PFSK-1 (cell line): ENCODE results near the gene ASCL2.

Source experiments
- FOXP2 ChIP-seq: optimal IDR thresholded peaks from 2 replicates; pipeline ENCODE3; 2011; ENCODE audit warnings: borderline replicate concordance, control low read depth, inconsistent platforms; ENCODE audit not compliant: insufficient read depth; ENCODE audit errors: extremely low read length, extremely low read depth
- POLR2AphosphoS5 ChIP-seq: IDR thresholded peaks from 2 replicates; pipeline ENCODE4 v1.6.1; 2012; ENCODE audit warnings: low read depth, mild to moderate bottlenecking, control low read depth, low read length, moderate library complexity
- REST ChIP-seq, 2 experiments: IDR thresholded peaks; 2 replicates each; pipeline versions ENCODE4 v1.6.1 to v1.8.0; 2011 to 2012; ENCODE audit warnings: low read depth in 2 of 2, low read length in 2 of 2, control low read depth in 1 of 2, inconsistent platforms in 1 of 2, mild to moderate bottlenecking in 1 of 2, moderate library complexity in 1 of 2; ENCODE audit not compliant: insufficient read depth in 1 of 2
- SIN3A ChIP-seq: IDR thresholded peaks from 2 replicates; pipeline ENCODE4 v1.6.1; 2012; ENCODE audit warnings: mild to moderate bottlenecking, low read length, moderate library complexity, borderline replicate concordance; ENCODE audit not compliant: insufficient read depth
- TAF1 ChIP-seq: IDR thresholded peaks from 2 replicates; pipeline ENCODE4 v1.6.1; 2012; ENCODE audit warnings: low read length, control low read depth, borderline replicate concordance; ENCODE audit not compliant: insufficient read depth

ASCL2 gene

GRCh38 chr11:2310786-2311352 lies 40.5 kb upstream of the ASCL2 start:
- TF ChIP-seq REST (IDR thresholded peaks at IDR 0.05; ENCODE audit: insufficient read depth in 1 of 2, low read depth in 2 of 2, low read length in 2 of 2) (no peak), POLR2AphosphoS5 (no peak), TAF1 (no peak), SIN3A (no peak)

- no peak for TF ChIP-seq POLR2AphosphoS5
- TF ChIP-seq TAF1: no peak
- no peak for TF ChIP-seq SIN3A
- TF ChIP-seq REST (IDR thresholded peaks at IDR 0.05; ENCODE audit: insufficient read depth in 1 of 2, low read depth in 2 of 2, low read length in 2 of 2): no peak
- TF ChIP-seq FOXP2: no peak
Measured at GRCh38 chr11:2310073-2310785, 39.8 kb upstream of the ASCL2 start.

- TF ChIP-seq REST (IDR thresholded peaks at IDR 0.05; ENCODE audit: insufficient read depth in 1 of 2, low read depth in 2 of 2, low read length in 2 of 2) (no peak), SIN3A (no peak), FOXP2 (no peak), POLR2AphosphoS5 (no peak)
Measured at GRCh38 chr11:2309251-2310072, 39.1 kb upstream of the ASCL2 start.

DNA sequence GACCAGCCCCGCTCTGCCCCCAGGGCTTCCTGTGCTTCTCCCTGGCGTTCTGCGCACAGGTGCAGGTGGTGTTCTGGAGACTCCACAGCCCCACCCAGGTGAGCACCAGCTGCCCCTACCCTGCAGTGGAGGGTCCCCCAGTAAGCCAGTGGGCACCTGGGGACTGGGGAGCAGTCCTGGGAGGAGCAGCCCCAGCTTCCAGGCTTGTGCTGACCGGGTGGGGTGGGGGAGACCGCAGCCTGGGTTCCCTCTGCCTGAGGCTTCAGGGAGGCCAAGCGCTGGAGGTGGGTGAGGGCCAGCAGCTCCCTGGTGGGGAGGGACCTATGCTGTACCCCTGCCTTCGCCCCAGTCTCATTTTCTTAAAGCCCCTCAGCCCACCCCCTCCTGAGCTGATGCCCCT lies 38.3 kb upstream of the ASCL2 start:
- TF ChIP-seq SIN3A (no peak), REST (IDR thresholded peaks at IDR 0.05; ENCODE audit: insufficient read depth in 1 of 2, low read depth in 2 of 2, low read length in 2 of 2) (no peak), POLR2AphosphoS5 (no peak), FOXP2 (no peak), TAF1 (no peak)
